Stomach (tissue), 4 donors: ENCODE data around the gene COL3A1.

ENCODE experiments used
- POLR2AphosphoS5 ChIP-seq, 3 donors: sonication (generic); formaldehyde crosslinking; IDR thresholded peaks; one replicate each; pipeline ENCODE4 v1.6.1; 2016; ENCODE audit warnings: antibody characterized with exemption in 3 of 3
- TF ChIP-seq, protein P1 (sequence below), 7 experiments: fragments of 450-650 bp in 4 of 7; fragments of 200-600 bp in 3 of 7; sonication (generic) in 3 of 7; IDR thresholded peaks; one replicate each; pipeline ENCODE4 v1.5.1; 2016 to 2019; ENCODE audit warnings: antibody characterized with exemption in 7 of 7, control low read depth in 2 of 7, mild to moderate bottlenecking in 1 of 7

DNA sequence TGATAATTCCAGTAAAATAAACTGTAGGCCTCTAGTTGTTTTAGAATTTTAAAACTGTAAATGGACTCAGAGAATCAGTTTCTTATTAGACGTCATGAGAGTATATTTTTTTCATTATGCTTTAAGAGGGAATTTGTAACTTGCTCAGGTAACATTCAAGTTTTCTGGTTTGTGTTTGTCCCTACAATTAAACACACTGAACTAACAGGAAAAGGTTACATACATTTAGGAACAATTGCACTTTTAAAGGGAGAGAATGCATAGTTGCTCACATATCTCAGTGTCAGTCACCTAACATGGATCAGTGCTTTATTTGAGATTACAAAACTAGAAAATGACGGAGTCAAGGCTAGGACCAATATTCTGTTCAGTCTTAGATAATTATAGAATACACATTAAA, 3.1 kb downstream of the COL3A1 start:
- TF ChIP-seq, protein P1, sequence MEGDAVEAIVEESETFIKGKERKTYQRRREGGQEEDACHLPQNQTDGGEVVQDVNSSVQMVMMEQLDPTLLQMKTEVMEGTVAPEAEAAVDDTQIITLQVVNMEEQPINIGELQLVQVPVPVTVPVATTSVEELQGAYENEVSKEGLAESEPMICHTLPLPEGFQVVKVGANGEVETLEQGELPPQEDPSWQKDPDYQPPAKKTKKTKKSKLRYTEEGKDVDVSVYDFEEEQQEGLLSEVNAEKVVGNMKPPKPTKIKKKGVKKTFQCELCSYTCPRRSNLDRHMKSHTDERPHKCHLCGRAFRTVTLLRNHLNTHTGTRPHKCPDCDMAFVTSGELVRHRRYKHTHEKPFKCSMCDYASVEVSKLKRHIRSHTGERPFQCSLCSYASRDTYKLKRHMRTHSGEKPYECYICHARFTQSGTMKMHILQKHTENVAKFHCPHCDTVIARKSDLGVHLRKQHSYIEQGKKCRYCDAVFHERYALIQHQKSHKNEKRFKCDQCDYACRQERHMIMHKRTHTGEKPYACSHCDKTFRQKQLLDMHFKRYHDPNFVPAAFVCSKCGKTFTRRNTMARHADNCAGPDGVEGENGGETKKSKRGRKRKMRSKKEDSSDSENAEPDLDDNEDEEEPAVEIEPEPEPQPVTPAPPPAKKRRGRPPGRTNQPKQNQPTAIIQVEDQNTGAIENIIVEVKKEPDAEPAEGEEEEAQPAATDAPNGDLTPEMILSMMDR (IDR thresholded peaks at IDR 0.05) = no peak
- no peak for TF ChIP-seq POLR2AphosphoS5 (IDR thresholded peaks at IDR 0.05)
